Mesendoderm (in vitro differentiated cells): ENCODE measurements around the gene ATXN3.

ENCODE experiments used
- DNase-seq: peaks from one replicate; pipeline ENCODE4 v3.0.0; 2013
- H2AK5ac ChIP-seq: 2 replicates; pipeline ENCODE4 v1.6.1; 2013; ENCODE audit warnings: low read length, inconsistent platforms
- H2BK120ac ChIP-seq: 2 replicates; pipeline ENCODE4 v1.6.1; 2013; ENCODE audit warnings: low read depth, mild to moderate bottlenecking, low read length, moderate library complexity, mixed read lengths
- H2BK15ac ChIP-seq: replicated peaks from 2 replicates; pipeline ENCODE4 v1.6.1; 2013; ENCODE audit warnings: low read depth, mild to moderate bottlenecking, moderate library complexity
- H2BK5ac ChIP-seq: 2 replicates; pipeline ENCODE4 v1.6.1; 2013; ENCODE audit warnings: low read length, inconsistent platforms
- H3K18ac ChIP-seq: 2 replicates; pipeline ENCODE4 v1.6.1; 2013; ENCODE audit warnings: mild to moderate bottlenecking, low read length, mixed read lengths
- H3K23ac ChIP-seq: one replicate; pipeline ENCODE4 v1.6.1; 2013; ENCODE audit warnings: low read length
- H3K27ac ChIP-seq: 2 replicates; pipeline ENCODE4 v1.5.1; 2013; ENCODE audit warnings: low read depth, mild to moderate bottlenecking, inconsistent platforms, low read length, moderate library complexity
- H3K27me3 ChIP-seq: 2 replicates; pipeline ENCODE4 v1.6.1; 2013; ENCODE audit warnings: low read length, control low read depth, mild to moderate bottlenecking, inconsistent platforms; ENCODE audit not compliant: insufficient read depth, poor library complexity
- H3K36me3 ChIP-seq: 2 replicates; pipeline ENCODE4 v1.6.1; 2013; ENCODE audit warnings: low read length, inconsistent platforms; ENCODE audit not compliant: control insufficient read depth, insufficient read depth
- H3K4ac ChIP-seq: one replicate; pipeline ENCODE4 v1.6.1; 2013; ENCODE audit warnings: low read depth, mild to moderate bottlenecking, low read length, moderate library complexity
- H3K4me1 ChIP-seq: 2 replicates; pipeline ENCODE4 v1.6.1; 2013; ENCODE audit warnings: low read depth, low read length, inconsistent platforms; ENCODE audit not compliant: control insufficient read depth
- H3K4me2 ChIP-seq: 2 replicates; pipeline ENCODE4 v1.6.1; 2013; ENCODE audit warnings: low read length
- H3K4me3 ChIP-seq: 2 replicates; pipeline ENCODE4 v1.5.1; 2013; ENCODE audit warnings: mild to moderate bottlenecking, low read length
- H3K56ac ChIP-seq: one replicate; pipeline ENCODE4 v1.6.1; 2013; ENCODE audit warnings: low read length
- H3K79me1 ChIP-seq: 2 replicates; pipeline ENCODE4 v1.6.1; 2013; ENCODE audit warnings: low read length, inconsistent platforms
- H3K79me2 ChIP-seq: 2 replicates; pipeline ENCODE4 v1.6.1; 2013; ENCODE audit warnings: mild to moderate bottlenecking, low read length; ENCODE audit not compliant: control insufficient read depth, insufficient read depth
- H3K9ac ChIP-seq: 2 replicates; pipeline ENCODE4 v1.6.1; 2013; ENCODE audit warnings: low read length, inconsistent platforms
- H4K5ac ChIP-seq: one replicate; pipeline ENCODE4 v1.6.1; 2013; ENCODE audit warnings: low read length
- H4K8ac ChIP-seq: one replicate; pipeline ENCODE4 v1.6.1; 2013; ENCODE audit warnings: low read depth, mild to moderate bottlenecking, control low read depth, low read length, moderate library complexity
- WGBS: extraction: QIAGEN DNeasy Blood & Tissue Kit; methylation state at CpG from one replicate; pipeline ENCODE4 v1.1.7; 2013; ENCODE audit warnings: low lambda C conversion rate, missing lambda C conversion rate; ENCODE audit not compliant: insufficient coverage; ENCODE audit errors: extremely low coverage; 5-methylcytosine and 5-hydroxymethylcytosine counted together

The ATXN3 gene

GRCh38 chr14:92121207-92121669 is 14.9 kb upstream of the ATXN3 start:
- H3K79me2 ChIP-seq = peaks cover 10% of the 10 kb centered on the region
- H3K4me2 ChIP-seq = peak overlapping the region; percentile 77
- no peak overlapping the region for H2AK5ac ChIP-seq
- DNase-seq = no peak
- no CpG with 5 or more reads among the region's 36 CpGs for WGBS
- H3K79me1 ChIP-seq = peaks cover 11% of the 10 kb centered on the region
- peak overlapping the region; percentile 91 for H3K27ac ChIP-seq
- peak overlapping the region; percentile 73 for H3K23ac ChIP-seq
- H3K4me3 ChIP-seq = peak overlapping the region; percentile 94
- H3K27me3 ChIP-seq = no peaks in the 10 kb centered on the region
- no peak overlapping the region for H2BK15ac ChIP-seq
- peaks cover 2% of the 10 kb centered on the region for H3K36me3 ChIP-seq
- H3K18ac ChIP-seq = peak overlapping the region; percentile 91
- H3K9ac ChIP-seq = peak overlapping the region; percentile 97
- H3K4me1 ChIP-seq = no peaks in the 10 kb centered on the region
- peak overlapping the region; percentile 79 for H2BK5ac ChIP-seq
- no peak overlapping the region for H4K8ac ChIP-seq
- H4K5ac ChIP-seq = no peak overlapping the region
- H2BK120ac ChIP-seq = no peak overlapping the region
- peak overlapping the region; percentile 98 for H3K56ac ChIP-seq
- no peak overlapping the region for H3K4ac ChIP-seq

- no peak overlapping the region for H3K23ac ChIP-seq
- no peak overlapping the region for H3K56ac ChIP-seq
- no peak overlapping the region for H2AK5ac ChIP-seq
- H3K4me2 ChIP-seq = no peak overlapping the region
- H4K8ac ChIP-seq = no peak overlapping the region
- no peak overlapping the region for H2BK15ac ChIP-seq
- no peak overlapping the region for H3K27ac ChIP-seq
- H3K79me2 ChIP-seq = peaks cover 10% of the 10 kb centered on the region
- H3K27me3 ChIP-seq = no peaks in the 10 kb centered on the region
- no peaks in the 10 kb centered on the region for H3K36me3 ChIP-seq
- H2BK5ac ChIP-seq = no peak overlapping the region
- no peak for DNase-seq
- no peak overlapping the region for H3K9ac ChIP-seq
- no peak overlapping the region for H3K18ac ChIP-seq
- no peaks in the 10 kb centered on the region for H3K4me1 ChIP-seq
- H3K4ac ChIP-seq = no peak overlapping the region
- no peak overlapping the region for H2BK120ac ChIP-seq
- H3K79me1 ChIP-seq = no peaks in the 10 kb centered on the region
- no CpG with 5 or more reads among the region's 5 CpGs for WGBS
- H4K5ac ChIP-seq = no peak overlapping the region
- H3K4me3 ChIP-seq = no peak overlapping the region
These were observed 3.1 kb upstream of the ATXN3 start for GRCh38 chr14:92109490-92109889.

- no peak overlapping the region for H3K18ac ChIP-seq
- no peak overlapping the region for H2AK5ac ChIP-seq
- peak overlapping the region; percentile 60 for H4K5ac ChIP-seq
- no peak overlapping the region for H4K8ac ChIP-seq
- no peak overlapping the region for H2BK15ac ChIP-seq
- peak overlapping the region; percentile 19 for H3K9ac ChIP-seq
- peak overlapping the region; percentile 18 for H3K56ac ChIP-seq
- DNase-seq = peak; percentile 46
- no peak overlapping the region for H3K4me3 ChIP-seq
- no peak overlapping the region for H3K23ac ChIP-seq
- no peaks in the 10 kb centered on the region for H3K79me1 ChIP-seq
- WGBS = no CpG with 5 or more reads among the region's 11 CpGs
- H3K4me2 ChIP-seq = peak overlapping the region; percentile 6
- no peaks in the 10 kb centered on the region for H3K27me3 ChIP-seq
- no peaks in the 10 kb centered on the region for H3K4me1 ChIP-seq
- no peaks in the 10 kb centered on the region for H3K36me3 ChIP-seq
- peaks cover 17% of the 10 kb centered on the region for H3K79me2 ChIP-seq
- no peak overlapping the region for H2BK120ac ChIP-seq
- no peak overlapping the region for H3K27ac ChIP-seq
- no peak overlapping the region for H2BK5ac ChIP-seq
- H3K4ac ChIP-seq = peak overlapping the region; percentile 3
These were observed 2.2 kb upstream of the ATXN3 start for GRCh38 chr14:92108345-92109254.

GRCh38 chr14:92105893-92106142 is 564 bp downstream of the ATXN3 start:
- Histone ChIP-seq H2AK5ac (no peak overlapping the region), H3K56ac (peak overlapping the region; percentile 88), H3K79me1 (peaks cover 5% of the 10 kb centered on the region), H3K27me3 (no peaks in the 10 kb centered on the region), H3K9ac (peak overlapping the region; percentile 65), H3K4ac (no peak overlapping the region), H2BK120ac (no peak overlapping the region), H4K8ac (no peak overlapping the region), H4K5ac (no peak overlapping the region), H3K4me1 (no peaks in the 10 kb centered on the region), H3K4me3 (peak overlapping the region; percentile 81), H3K23ac (no peak overlapping the region), H3K79me2 (peaks cover 28% of the 10 kb centered on the region), H3K36me3 (no peaks in the 10 kb centered on the region), H3K18ac (peak overlapping the region; percentile 29), H3K27ac (no peak overlapping the region), H2BK5ac (no peak overlapping the region), H2BK15ac (no peak overlapping the region), H3K4me2 (peak overlapping the region; percentile 57)
- DNase-seq = no peak
- WGBS = no CpG with 5 or more reads among the region's 10 CpGs

- H3K4me2 ChIP-seq = peak overlapping the region; percentile 57
- no peaks in the 10 kb centered on the region for H3K27me3 ChIP-seq
- no peak overlapping the region for H4K5ac ChIP-seq
- no peak overlapping the region for H3K27ac ChIP-seq
- no peak overlapping the region for H3K23ac ChIP-seq
- DNase-seq = no peak
- H3K18ac ChIP-seq = peak overlapping the region; percentile 29
- H3K79me1 ChIP-seq = peaks cover 5% of the 10 kb centered on the region
- H3K56ac ChIP-seq = peak overlapping the region; percentile 88
- peak overlapping the region; percentile 81 for H3K4me3 ChIP-seq
- H2AK5ac ChIP-seq = no peak overlapping the region
- no peak overlapping the region for H3K4ac ChIP-seq
- H3K4me1 ChIP-seq = no peaks in the 10 kb centered on the region
- H3K36me3 ChIP-seq = no peaks in the 10 kb centered on the region
- H3K79me2 ChIP-seq = peaks cover 31% of the 10 kb centered on the region
- no peak overlapping the region for H4K8ac ChIP-seq
- WGBS = no CpG with 5 or more reads among the region's 16 CpGs
- H2BK15ac ChIP-seq = no peak overlapping the region
- peak overlapping the region; percentile 65 for H3K9ac ChIP-seq
- no peak overlapping the region for H2BK120ac ChIP-seq
- no peak overlapping the region for H2BK5ac ChIP-seq
These were observed 1.1 kb downstream of the ATXN3 start for GRCh38 chr14:92105073-92105892.
